Urothelium cell line (cell line): Measurements from ENCODE around the gene ZBED2.
A peak's percentile ranks its signal among the peaks of the same experiment; 100 is the strongest.
"Not testable (repeated sequence)": the region's sequence is repeated elsewhere in the genome, so short reads cannot be mapped to it uniquely, and the experiment has no call there.

Experiments used
- DNase-seq: peaks from one replicate; pipeline ENCODE4 v3.0.0; 2011; ENCODE audit warnings: low spot score, mixed read lengths
- FAIRE-seq: peaks from 2 replicates; lab custom pipeline; 2011; peaks lifted over from hg19 to GRCh38; lab: Jason Lieb, UNC

The ZBED2 gene

GRCh38 chr3:111577798-111578685, 17.1 kb downstream of the ZBED2 start:
- FAIRE-seq, result peak; percentile 40
- DNase-seq, result peak; percentile 68

- FAIRE-seq, result no peak
- DNase-seq, result no peak
Observed at GRCh38 chr3:111577113-111577512, 18.0 kb downstream of the ZBED2 start.

GRCh38 chr3:111571907-111572460, 23.2 kb downstream of the ZBED2 start:
- DNase-seq, result no peak
- FAIRE-seq, result peak; percentile 44

- FAIRE-seq, result no peak
Observed at GRCh38 chr3:111571282-111571681, 23.9 kb downstream of the ZBED2 start.

GRCh38 chr3:111570404-111571030, 24.6 kb downstream of the ZBED2 start:
- no peak for FAIRE-seq
- no peak for DNase-seq

More at GRCh38 chr3:111571282-111571681, 23.9 kb downstream of the ZBED2 start:
- DNase-seq, result no peak

- DNase-seq (no peak), FAIRE-seq (no peak)
Observed at GRCh38 chr3:111568911-111569310, 26.2 kb downstream of the ZBED2 start.

- FAIRE-seq (no peak), DNase-seq (no peak)
Observed at GRCh38 chr3:111568355-111568754, 26.8 kb downstream of the ZBED2 start.

GRCh38 chr3:111566844-111567243, 28.3 kb downstream of the ZBED2 start:
- DNase-seq (no peak), FAIRE-seq (no peak)

GRCh38 chr3:111561902-111562301, 33.2 kb downstream of the ZBED2 start:
- not testable (repeated sequence) for FAIRE-seq, DNase-seq

- DNase-seq (no peak), FAIRE-seq (no peak)
Observed at GRCh38 chr3:111548756-111549155, 46.4 kb downstream of the ZBED2 start.

- no peak for DNase-seq
- FAIRE-seq, result no peak
Observed at GRCh38 chr3:111548092-111548491, 47.1 kb downstream of the ZBED2 start.

- no peak for FAIRE-seq
- no peak for DNase-seq
Observed at GRCh38 chr3:111547631-111548030, 47.5 kb downstream of the ZBED2 start.

GRCh38 chr3:111545349-111545748, 49.8 kb downstream of the ZBED2 start:
- FAIRE-seq, result no peak
- DNase-seq, result no peak
